ENCODE measurements around the gene CHAF1A. TPM values are rescaled to one million over a fixed set of nuclear protein-coding genes. Genes with fewer than 3 reads are reported as not detected.
A peak's percentile ranks its signal among the peaks of the same experiment; 100 is the strongest.

The CHAF1A gene
- total and polyA plus RNA-seq, 12 donors: 4.2 to 8.7 (median 5.8) TPM

- Histone ChIP-seq H3K36me3 (peaks cover 0 to 57% (median 0%) of the 10 kb centered on the region in 9 donors), H3K4me3 (no peak overlapping the region), H3K4me1 (peaks cover 28 to 46% (median 39%) of the 10 kb centered on the region in 9 donors), H3K9me3 (no peaks in the 10 kb centered on the region), H3K27me3 (no peaks in the 10 kb centered on the region), H3K27ac (peak overlapping the region in 1 of 10 donors; percentile 2)
- no peak for ATAC-seq
- DNase-seq: no peak
- TF ChIP-seq CTCF (IDR thresholded peaks at IDR 0.05): no peak
- intact Hi-C loops (cut with DNase I): no loop called here
- 87 to 90% methylated on average over 13 of the region's 13 CpGs for WGBS, 2 donors
Observed at GRCh38 chr19:4386041-4386782, 16.2 kb upstream of the CHAF1A start.

- DNase-seq (no peak), ATAC-seq (peak in 6 of 8 donors; percentile 9 to 54 (median 41))
- H3K27ac ChIP-seq: peak overlapping the region in 8 of 10 donors; percentile 19 to 91 (median 83)
- no peaks in the 10 kb centered on the region for H3K9me3 ChIP-seq
- TF ChIP-seq CTCF (IDR thresholded peaks at IDR 0.05): no peak
- no peak overlapping the region for H3K4me3 ChIP-seq
- no peaks in the 10 kb centered on the region for H3K27me3 ChIP-seq
- intact Hi-C loops (cut with DNase I): no loop called here
- 75 to 84% methylated on average over 16 of the region's 16 CpGs for WGBS, 2 donors
- peaks cover 0 to 52% (median 0%) of the 10 kb centered on the region in 9 donors for H3K36me3 ChIP-seq
- H3K4me1 ChIP-seq: peaks cover 38 to 68% (median 60%) of the 10 kb centered on the region in 9 donors
Observed at GRCh38 chr19:4388337-4389063, 13.9 kb upstream of the CHAF1A start.

- ATAC-seq (peak in 1 of 8 donors; percentile 24), DNase-seq (no peak)
- H3K36me3 ChIP-seq: peaks cover 0 to 47% (median 0%) of the 10 kb centered on the region in 9 donors
- intact Hi-C loops (cut with DNase I): no loop called here
- peak overlapping the region in 9 of 10 donors; percentile 48 to 91 (median 82) for H3K27ac ChIP-seq
- H3K4me3 ChIP-seq: no peak overlapping the region
- no peaks in the 10 kb centered on the region for H3K27me3 ChIP-seq
- H3K9me3 ChIP-seq: no peaks in the 10 kb centered on the region
- 76 to 81% methylated on average over 9 of the region's 9 CpGs for WGBS, 2 donors
- TF ChIP-seq CTCF (IDR thresholded peaks at IDR 0.05): no peak
- H3K4me1 ChIP-seq: peaks cover 39 to 71% (median 66%) of the 10 kb centered on the region in 9 donors
Observed at GRCh38 chr19:4389064-4389375, 13.4 kb upstream of the CHAF1A start.

- Histone ChIP-seq H3K27me3 (no peaks in the 10 kb centered on the region), H3K4me3 (peak overlapping the region in 3 of 10 donors; percentile 10 to 33 (median 26)), H3K27ac (peak overlapping the region; percentile 18 to 91 (median 80)), H3K9me3 (no peaks in the 10 kb centered on the region), H3K4me1 (peaks cover 41 to 74% (median 71%) of the 10 kb centered on the region in 9 donors), H3K36me3 (peaks cover 0 to 43% (median 0%) of the 10 kb centered on the region in 9 donors)
- 49 to 53% methylated on average over 17 of the region's 17 CpGs for WGBS, 2 donors
- ATAC-seq (peak in 4 of 8 donors; percentile 5 to 40 (median 24)), DNase-seq (no peak)
- no peak for TF ChIP-seq CTCF (IDR thresholded peaks at IDR 0.05)
- intact Hi-C loops (cut with DNase I): no loop called here
Observed at GRCh38 chr19:4389511-4390016, 12.9 kb upstream of the CHAF1A start.

All from heart right ventricle (tissue), 16 donors.